DMS53 (cell line): ENCODE results near the gene LAMB4.
"Not testable (repeated sequence)": the region's sequence is repeated elsewhere in the genome, so short reads cannot be mapped to it uniquely, and the experiment has no call there.

Source experiments
- DNase-seq: peaks from one replicate; lab custom pipeline; 2025; lab: John Stamatoyannopoulos, UW

The LAMB4 gene

GRCh38 chr7:108048422-108048821 is 81.7 kb downstream of the LAMB4 start:
- DNase-seq = no peak

GRCh38 chr7:108046952-108047506 is 83.1 kb downstream of the LAMB4 start:
- peak; percentile 45 for DNase-seq

- no peak for DNase-seq
These were observed 84.5 kb downstream of the LAMB4 start for GRCh38 chr7:108045669-108046068.

GRCh38 chr7:108045154-108045553 is 85.0 kb downstream of the LAMB4 start:
- DNase-seq = no peak

GRCh38 chr7:108044345-108044744 is 85.8 kb downstream of the LAMB4 start:
- no peak for DNase-seq

GRCh38 chr7:108038986-108039385 is 91.2 kb downstream of the LAMB4 start:
- DNase-seq = no peak

GRCh38 chr7:108037741-108038140 is 92.4 kb downstream of the LAMB4 start:
- DNase-seq = peak; percentile 19

- DNase-seq = no peak
These were observed 93.0 kb downstream of the LAMB4 start for GRCh38 chr7:108037140-108037539.

- DNase-seq = no peak
These were observed 95.6 kb downstream of the LAMB4 start for GRCh38 chr7:108034586-108034985.

GRCh38 chr7:108033776-108034497 is 96.2 kb downstream of the LAMB4 start:
- DNase-seq = no peak

- DNase-seq = not testable (repeated sequence)
These were observed 96.9 kb downstream of the LAMB4 start for GRCh38 chr7:108033309-108033708.

- DNase-seq = no peak
These were observed 99.6 kb downstream of the LAMB4 start for GRCh38 chr7:108030516-108030915.

- DNase-seq = no peak
These were observed 101.1 kb downstream of the LAMB4 start for GRCh38 chr7:108029034-108029433.

GRCh38 chr7:108028111-108028510 is 102.0 kb downstream of the LAMB4 start:
- peak; percentile 47 for DNase-seq

- DNase-seq = no peak
These were observed 102.9 kb downstream of the LAMB4 start for GRCh38 chr7:108027239-108027638.

GRCh38 chr7:108026647-108027046 is 103.5 kb downstream of the LAMB4 start:
- DNase-seq = no peak

GRCh38 chr7:108026116-108026515 is 104.0 kb downstream of the LAMB4 start:
- DNase-seq = no peak

GRCh38 chr7:108024538-108024937 is 105.6 kb downstream of the LAMB4 start:
- DNase-seq = no peak

GRCh38 chr7:108020585-108020984 is 109.6 kb downstream of the LAMB4 start:
- DNase-seq = no peak

- DNase-seq = no peak
These were observed 111.5 kb downstream of the LAMB4 start for GRCh38 chr7:108018668-108019067.

GRCh38 chr7:108017776-108018151 is 112.4 kb downstream of the LAMB4 start:
- DNase-seq = no peak

- DNase-seq = peak; percentile 66
These were observed 113.1 kb downstream of the LAMB4 start for GRCh38 chr7:108016841-108017775.

GRCh38 chr7:108015740-108016139 is 114.4 kb downstream of the LAMB4 start:
- DNase-seq = peak; percentile 32
